Loucy (cell line): ENCODE data around the gene SLC9A8.

ENCODE experiments used
- H2AFZ ChIP-seq: fragments of 200-600 bp; sonication (generic); 2 replicates; pipeline ENCODE4 v1.6.0; 2016; ENCODE audit warnings: antibody characterized with exemption, mild to moderate bottlenecking, low read length, moderate library complexity
- H3F3A ChIP-seq: fragments of 200-600 bp; 2 replicates; pipeline ENCODE4 v1.6.0; 2016; ENCODE audit warnings: antibody characterized with exemption, low read depth, mild to moderate bottlenecking
- H3K27me3 ChIP-seq: fragments of 200-600 bp; sonication (generic); 2 replicates; pipeline ENCODE4 v1.6.1; 2014; ENCODE audit warnings: low read length, mild to moderate bottlenecking; ENCODE audit not compliant: insufficient read depth, poor library complexity, severe bottlenecking
- H3K36me3 ChIP-seq: fragments of 200-600 bp; sonication (generic); 2 replicates; pipeline ENCODE4 v1.6.1; 2016; ENCODE audit warnings: low read length; ENCODE audit not compliant: insufficient read depth
- H3K4me1 ChIP-seq: fragments of 200-600 bp; sonication (generic); 2 replicates; pipeline ENCODE4 v1.5.1; 2014; ENCODE audit warnings: low read length, mild to moderate bottlenecking; ENCODE audit not compliant: insufficient read depth, poor library complexity, severe bottlenecking
- H3K4me2 ChIP-seq: fragments of 200-600 bp; sonication (generic); 2 replicates; pipeline ENCODE4 v1.6.0; 2014; ENCODE audit warnings: antibody characterized with exemption, low read length, low read depth, mild to moderate bottlenecking; ENCODE audit not compliant: poor library complexity, severe bottlenecking
- H3K4me3 ChIP-seq: fragments of 200-600 bp; sonication (generic); 2 replicates; pipeline ENCODE4 v1.5.1; 2014; ENCODE audit warnings: low read length, mild to moderate bottlenecking, mixed read lengths; ENCODE audit not compliant: poor library complexity, severe bottlenecking
- H3K79me2 ChIP-seq: fragments of 200-600 bp; sonication (generic); 2 replicates; pipeline ENCODE4 v1.6.1; 2014; ENCODE audit warnings: low read length; ENCODE audit not compliant: insufficient read depth
- H3K9ac ChIP-seq: fragments of 200-600 bp; sonication (generic); 2 replicates; pipeline ENCODE4 v1.6.0; 2014; ENCODE audit warnings: mild to moderate bottlenecking, low read depth, low read length, moderate library complexity; ENCODE audit not compliant: poor library complexity, severe bottlenecking
- H3K9me2 ChIP-seq: fragments of 200-600 bp; sonication (generic); replicated peaks from 2 replicates; pipeline ENCODE4 v1.6.1; 2016; ENCODE audit warnings: low read depth, low read length, mixed read lengths
- H3K9me3 ChIP-seq: fragments of 200-600 bp; sonication (generic); 2 replicates; pipeline ENCODE4 v1.6.1; 2014; ENCODE audit warnings: mild to moderate bottlenecking, antibody characterized with exemption, low read length, low read depth; ENCODE audit not compliant: insufficient read depth
- H4K20me1 ChIP-seq: fragments of 200-600 bp; sonication (generic); 2 replicates; pipeline ENCODE4 v1.6.0; 2014; ENCODE audit warnings: antibody characterized with exemption, low read length, mild to moderate bottlenecking; ENCODE audit not compliant: insufficient read depth, poor library complexity, severe bottlenecking
- EZH2phosphoT487 ChIP-seq: fragments of 200-600 bp; IDR thresholded peaks from 2 replicates; pipeline ENCODE4 v1.6.1; 2018; ENCODE audit warnings: antibody characterized with exemption, mild to moderate bottlenecking, moderate library complexity, borderline replicate concordance
- TF ChIP-seq, protein P1 (sequence below): fragments of 200-600 bp; sonication (generic); conservative IDR thresholded peaks from 2 replicates; pipeline ENCODE4 v1.5.1; 2014; ENCODE audit warnings: mild to moderate bottlenecking, antibody characterized with exemption, low read length

Gene SLC9A8

GRCh38 chr20:49853640-49854039 lies 41.0 kb downstream of the SLC9A8 start:
- H3K4me2 ChIP-seq: no peak overlapping the region
- H2AFZ ChIP-seq: no peak overlapping the region

GRCh38 chr20:49854190-49854875 lies 41.7 kb downstream of the SLC9A8 start:
- H2AFZ ChIP-seq: no peak overlapping the region
- no peak overlapping the region for H3K9ac ChIP-seq
- no peaks in the 10 kb centered on the region for H3K27me3 ChIP-seq
- no peaks in the 10 kb centered on the region for H4K20me1 ChIP-seq
- H3K4me3 ChIP-seq: no peak overlapping the region
- no peaks in the 10 kb centered on the region for H3K9me2 ChIP-seq
- peaks cover 25% of the 10 kb centered on the region; the same call in 1 of the 2 replicates for H3K36me3 ChIP-seq
- no peaks in the 10 kb centered on the region for H3K4me1 ChIP-seq
- H3K79me2 ChIP-seq: no peaks in the 10 kb centered on the region
- no peak for TF ChIP-seq EZH2phosphoT487
- TF ChIP-seq, protein P1, sequence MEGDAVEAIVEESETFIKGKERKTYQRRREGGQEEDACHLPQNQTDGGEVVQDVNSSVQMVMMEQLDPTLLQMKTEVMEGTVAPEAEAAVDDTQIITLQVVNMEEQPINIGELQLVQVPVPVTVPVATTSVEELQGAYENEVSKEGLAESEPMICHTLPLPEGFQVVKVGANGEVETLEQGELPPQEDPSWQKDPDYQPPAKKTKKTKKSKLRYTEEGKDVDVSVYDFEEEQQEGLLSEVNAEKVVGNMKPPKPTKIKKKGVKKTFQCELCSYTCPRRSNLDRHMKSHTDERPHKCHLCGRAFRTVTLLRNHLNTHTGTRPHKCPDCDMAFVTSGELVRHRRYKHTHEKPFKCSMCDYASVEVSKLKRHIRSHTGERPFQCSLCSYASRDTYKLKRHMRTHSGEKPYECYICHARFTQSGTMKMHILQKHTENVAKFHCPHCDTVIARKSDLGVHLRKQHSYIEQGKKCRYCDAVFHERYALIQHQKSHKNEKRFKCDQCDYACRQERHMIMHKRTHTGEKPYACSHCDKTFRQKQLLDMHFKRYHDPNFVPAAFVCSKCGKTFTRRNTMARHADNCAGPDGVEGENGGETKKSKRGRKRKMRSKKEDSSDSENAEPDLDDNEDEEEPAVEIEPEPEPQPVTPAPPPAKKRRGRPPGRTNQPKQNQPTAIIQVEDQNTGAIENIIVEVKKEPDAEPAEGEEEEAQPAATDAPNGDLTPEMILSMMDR: no peak
- no peaks in the 10 kb centered on the region for H3F3A ChIP-seq
- no peak overlapping the region for H3K4me2 ChIP-seq
- no peaks in the 10 kb centered on the region for H3K9me3 ChIP-seq

More at GRCh38 chr20:49853640-49854039, 41.0 kb downstream of the SLC9A8 start:
- H3K27me3 ChIP-seq: no peaks in the 10 kb centered on the region
- no peaks in the 10 kb centered on the region for H4K20me1 ChIP-seq
- H3K79me2 ChIP-seq: no peaks in the 10 kb centered on the region
- no peaks in the 10 kb centered on the region for H3K4me1 ChIP-seq
- peaks cover 32% of the 10 kb centered on the region; the same call in 1 of the 2 replicates for H3K36me3 ChIP-seq
- H3K9me2 ChIP-seq: no peaks in the 10 kb centered on the region
- H3K9ac ChIP-seq: no peak overlapping the region
- TF ChIP-seq, protein P1: no peak
- TF ChIP-seq EZH2phosphoT487: no peak
- no peak overlapping the region for H3K4me3 ChIP-seq
- no peaks in the 10 kb centered on the region for H3K9me3 ChIP-seq
- H3F3A ChIP-seq: no peaks in the 10 kb centered on the region

DNA sequence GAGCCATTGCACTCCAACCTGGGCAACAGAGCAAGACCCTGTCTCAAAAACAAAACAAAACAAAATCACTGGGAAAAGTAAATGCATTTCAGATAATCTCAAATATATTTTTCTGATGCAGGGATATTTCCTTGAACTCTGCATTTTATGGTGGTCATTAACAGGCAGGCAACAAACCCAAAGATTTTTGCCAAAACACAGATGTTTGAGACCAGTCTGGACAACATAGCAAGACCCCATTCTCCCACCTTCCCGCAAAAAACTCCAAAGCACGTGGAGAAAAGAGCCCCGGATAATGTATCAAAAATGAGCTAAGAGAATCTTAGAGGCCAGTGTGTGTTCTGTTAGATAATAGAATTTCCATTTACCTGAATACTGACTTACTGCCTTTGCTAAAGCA lies 44.3 kb downstream of the SLC9A8 start:
- no peaks in the 10 kb centered on the region for H4K20me1 ChIP-seq
- no peaks in the 10 kb centered on the region for H3K4me1 ChIP-seq
- H3K4me2 ChIP-seq: no peak overlapping the region
- H3K79me2 ChIP-seq: no peaks in the 10 kb centered on the region
- no peak for TF ChIP-seq EZH2phosphoT487
- TF ChIP-seq, protein P1: no peak
- H3K36me3 ChIP-seq: peaks cover 18% of the 10 kb centered on the region; the same call in 1 of the 2 replicates
- no peak overlapping the region for H3K4me3 ChIP-seq
- H3K9ac ChIP-seq: no peak overlapping the region
- H3F3A ChIP-seq: no peaks in the 10 kb centered on the region
- H3K27me3 ChIP-seq: no peaks in the 10 kb centered on the region
- no peak overlapping the region for H2AFZ ChIP-seq
- no peaks in the 10 kb centered on the region for H3K9me3 ChIP-seq
- no peaks in the 10 kb centered on the region for H3K9me2 ChIP-seq
